Measurements from ENCODE around the gene MFAP3. TPM values are rescaled to one million over a fixed set of nuclear protein-coding genes. Genes with fewer than 3 reads are reported as not detected.

The MFAP3 gene
- total RNA-seq, 2 experiments from 2014 or later: 13.2 to 13.5 TPM

DNA sequence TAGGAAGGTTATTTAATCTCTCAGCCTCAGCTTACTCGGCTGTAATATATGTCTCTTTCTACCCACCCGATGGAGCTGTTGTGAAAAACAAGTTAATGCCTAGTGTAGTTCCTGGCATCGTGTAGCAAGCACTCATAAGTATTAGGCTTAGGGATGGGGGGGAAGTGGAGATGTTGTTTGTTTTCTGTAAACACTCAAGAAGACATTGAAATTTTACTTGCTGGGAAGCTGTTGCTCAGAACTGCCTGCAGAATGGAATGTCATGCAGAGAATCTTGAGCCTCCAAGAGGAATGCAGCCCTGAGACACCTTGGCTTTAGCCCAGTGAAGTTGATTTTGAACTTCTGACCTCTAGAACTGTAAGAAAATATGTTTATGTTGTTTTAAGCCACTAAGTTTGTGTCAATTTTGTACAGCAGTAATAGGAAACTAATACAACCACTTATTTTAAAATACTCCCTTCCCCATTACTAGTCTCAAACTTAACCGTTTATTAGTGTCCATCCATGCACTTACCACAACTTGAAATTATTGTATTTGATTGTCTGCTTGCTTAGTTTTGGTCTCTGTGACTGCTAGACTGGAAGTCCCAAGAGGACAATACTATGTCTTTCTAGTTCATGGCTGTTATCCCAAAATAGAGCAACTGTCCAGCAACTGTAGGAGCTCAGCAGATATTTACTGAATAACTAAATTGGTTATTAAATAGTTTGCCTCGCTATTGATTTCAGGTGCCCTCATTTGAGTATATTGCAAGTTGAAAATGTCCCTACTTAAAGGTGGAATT is 53.8 kb downstream of the MFAP3 start:
- no peaks in the 10 kb centered on the region for H3K9me3 Mint-ChIP-seq (ENCODE audit: low read depth)
- ChIA-PET CTCF (no interaction called here), POLR2A (no interaction called here)
- H3K27ac Mint-ChIP-seq: no peak overlapping the region
- H3K4me1 Mint-ChIP-seq: no peaks in the 10 kb centered on the region
- no peak for DNase-seq
- no peak overlapping the region for H3K4me3 Mint-ChIP-seq
- intact Hi-C loops (cut with DNase I, micrococcal nuclease): no loop called here
- no peaks in the 10 kb centered on the region for H3K36me3 Mint-ChIP-seq (ENCODE audit: low read depth)
- ATAC-seq: no peak
- H3K27me3 Mint-ChIP-seq: peaks cover 18% of the 10 kb centered on the region

DNA sequence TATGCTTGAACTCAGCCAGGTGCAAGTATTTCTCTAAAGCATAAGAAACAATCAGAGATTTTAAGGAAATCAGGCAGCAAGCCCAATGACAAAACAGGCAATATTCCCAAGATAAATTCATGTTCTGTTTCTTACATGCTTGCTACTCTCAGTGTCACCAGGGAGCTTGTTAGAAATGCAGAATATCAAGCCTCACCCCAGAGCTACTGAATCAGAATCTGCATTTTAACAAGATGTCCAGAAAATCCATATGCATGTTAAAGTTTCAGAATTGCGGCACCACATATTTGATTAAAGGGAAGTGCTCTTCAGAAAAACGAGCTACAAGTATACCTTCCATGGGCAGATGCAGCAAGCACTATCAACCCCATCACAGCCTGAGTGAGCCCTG is 54.4 kb downstream of the MFAP3 start:
- no peaks in the 10 kb centered on the region for H3K4me1 Mint-ChIP-seq
- ATAC-seq (no peak), DNase-seq (no peak)
- ChIA-PET POLR2A (no interaction called here), CTCF (no interaction called here)
- H3K27ac Mint-ChIP-seq: no peak overlapping the region
- H3K4me3 Mint-ChIP-seq: no peak overlapping the region
- peaks cover 18% of the 10 kb centered on the region for H3K27me3 Mint-ChIP-seq
- no peaks in the 10 kb centered on the region for H3K36me3 Mint-ChIP-seq (ENCODE audit: low read depth)
- no peaks in the 10 kb centered on the region for H3K9me3 Mint-ChIP-seq (ENCODE audit: low read depth)
- intact Hi-C loops (cut with DNase I, micrococcal nuclease): no loop called here

DNA sequence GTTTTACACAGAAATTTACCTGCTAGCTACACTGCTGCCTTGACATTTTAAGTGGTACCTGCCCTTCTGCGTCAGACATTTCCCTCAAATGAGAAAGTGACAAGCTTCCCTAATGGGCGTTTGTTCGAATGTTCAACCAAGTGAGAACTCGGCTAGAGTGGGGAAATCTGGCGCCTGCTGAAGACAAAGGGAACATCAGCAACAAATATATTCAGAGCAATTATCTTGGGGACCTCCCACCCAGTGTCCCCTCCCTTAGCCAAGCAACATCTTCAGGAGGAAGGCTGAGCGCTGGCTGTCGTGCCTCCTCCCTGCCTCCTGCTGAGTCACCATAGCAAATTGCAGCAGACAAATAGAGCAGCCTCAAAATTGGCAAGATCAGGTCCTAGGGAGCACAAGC is 57.1 kb downstream of the MFAP3 start:
- Mint-ChIP-seq H3K4me1 (no peaks in the 10 kb centered on the region), H3K36me3 (ENCODE audit: low read depth) (no peaks in the 10 kb centered on the region), H3K27ac (no peak overlapping the region), H3K4me3 (no peak overlapping the region), H3K9me3 (ENCODE audit: low read depth) (no peaks in the 10 kb centered on the region), H3K27me3 (peaks cover 16% of the 10 kb centered on the region)
- ATAC-seq (no peak), DNase-seq (no peak)
- POLR2A ChIA-PET: no interaction called here
- CTCF ChIA-PET: no interaction called here
- intact Hi-C loops (cut with DNase I, micrococcal nuclease): no loop called here

DNA sequence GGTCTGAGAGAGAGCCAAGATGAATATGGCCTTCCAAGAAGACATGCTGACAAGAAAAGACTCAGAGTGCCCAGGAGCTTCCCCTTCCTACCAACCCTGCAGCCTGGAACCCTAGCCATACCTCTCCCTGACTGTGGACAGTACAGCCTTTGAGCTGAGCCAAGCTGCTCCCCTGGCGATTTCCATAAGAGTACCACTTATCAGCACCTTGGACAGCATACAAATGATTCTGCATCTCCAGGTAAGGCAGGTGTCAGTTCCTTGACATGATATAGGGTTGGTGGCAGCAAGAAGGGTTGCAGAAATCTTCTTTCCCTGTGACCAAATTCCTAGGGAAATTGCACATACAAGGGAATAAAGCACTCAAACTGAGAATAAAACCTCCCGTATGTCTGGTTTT is 58.3 kb downstream of the MFAP3 start:
- Mint-ChIP-seq H3K4me1 (no peaks in the 10 kb centered on the region), H3K4me3 (no peak overlapping the region), H3K36me3 (ENCODE audit: low read depth) (no peaks in the 10 kb centered on the region), H3K27me3 (peaks cover 16% of the 10 kb centered on the region), H3K9me3 (ENCODE audit: low read depth) (no peaks in the 10 kb centered on the region), H3K27ac (no peak overlapping the region)
- ATAC-seq (no peak), DNase-seq (no peak)
- intact Hi-C loops (cut with DNase I, micrococcal nuclease): no loop called here
- ChIA-PET POLR2A (no interaction called here), CTCF (interaction anchor here (0.7 to 2.0 kb wide), 2 partner anchors 25 to 1028 kb away, joined by 5 to 13 read pairs; no protein-coding TSS in a partner anchor)

DNA sequence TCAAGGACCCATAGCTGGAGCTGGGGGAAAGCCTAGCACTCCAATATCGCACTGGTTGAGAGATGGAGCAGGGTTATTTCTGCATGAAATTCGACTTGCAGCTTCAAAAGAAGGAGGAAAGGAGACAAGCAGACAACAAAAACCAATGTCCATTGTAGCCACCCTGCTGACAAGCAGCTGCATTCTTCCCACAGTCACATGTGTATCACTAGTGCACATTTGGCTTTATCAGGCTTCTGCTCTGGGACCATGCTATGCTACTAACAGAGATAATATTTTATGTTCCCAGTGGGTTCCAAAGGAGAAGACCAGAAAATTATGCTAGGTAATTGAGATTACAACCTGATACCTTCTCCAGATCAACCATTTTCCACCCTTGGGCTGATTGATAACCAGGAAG is 59.7 kb downstream of the MFAP3 start:
- peaks cover 11% of the 10 kb centered on the region for H3K27me3 Mint-ChIP-seq
- DNase-seq (no peak), ATAC-seq (no peak)
- no peaks in the 10 kb centered on the region for H3K36me3 Mint-ChIP-seq (ENCODE audit: low read depth)
- no peak overlapping the region for H3K27ac Mint-ChIP-seq
- ChIA-PET POLR2A (no interaction called here), CTCF (interaction anchor here (0.6 to 2.0 kb wide), 2 partner anchors 10 to 26 kb away, joined by 5 to 13 read pairs; no protein-coding TSS in a partner anchor)
- intact Hi-C loops (cut with DNase I, micrococcal nuclease): no loop called here
- H3K9me3 Mint-ChIP-seq (ENCODE audit: low read depth): no peaks in the 10 kb centered on the region
- H3K4me3 Mint-ChIP-seq: no peak overlapping the region
- H3K4me1 Mint-ChIP-seq: no peaks in the 10 kb centered on the region

DNA sequence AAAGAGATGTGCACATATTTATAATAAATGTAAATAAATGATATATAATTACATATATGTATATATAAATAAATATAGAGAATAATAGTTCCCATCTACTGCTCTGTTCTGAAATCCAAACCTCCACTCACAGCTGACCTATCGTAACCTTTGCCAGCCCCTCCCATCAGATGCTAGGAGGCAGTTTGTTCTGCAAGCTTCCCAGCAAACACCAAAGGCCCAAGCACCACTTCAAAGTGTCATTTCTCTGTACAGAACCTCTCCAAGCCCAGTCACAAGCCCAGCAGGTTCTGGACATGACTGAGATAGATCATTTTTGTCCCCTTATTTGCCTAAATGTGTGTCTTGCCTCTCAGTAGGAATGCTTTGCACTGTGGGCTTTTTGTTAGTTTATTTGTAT is 62.4 kb downstream of the MFAP3 start:
- no peaks in the 10 kb centered on the region for H3K36me3 Mint-ChIP-seq (ENCODE audit: low read depth)
- H3K9me3 Mint-ChIP-seq (ENCODE audit: low read depth): no peaks in the 10 kb centered on the region
- ChIA-PET CTCF (no interaction called here), POLR2A (no interaction called here)
- no peak overlapping the region for H3K27ac Mint-ChIP-seq
- intact Hi-C loops (cut with DNase I, micrococcal nuclease): no loop called here
- no peak overlapping the region for H3K4me3 Mint-ChIP-seq
- no peaks in the 10 kb centered on the region for H3K4me1 Mint-ChIP-seq
- DNase-seq (no peak), ATAC-seq (no peak)
- peaks cover 2% of the 10 kb centered on the region for H3K27me3 Mint-ChIP-seq

DNA sequence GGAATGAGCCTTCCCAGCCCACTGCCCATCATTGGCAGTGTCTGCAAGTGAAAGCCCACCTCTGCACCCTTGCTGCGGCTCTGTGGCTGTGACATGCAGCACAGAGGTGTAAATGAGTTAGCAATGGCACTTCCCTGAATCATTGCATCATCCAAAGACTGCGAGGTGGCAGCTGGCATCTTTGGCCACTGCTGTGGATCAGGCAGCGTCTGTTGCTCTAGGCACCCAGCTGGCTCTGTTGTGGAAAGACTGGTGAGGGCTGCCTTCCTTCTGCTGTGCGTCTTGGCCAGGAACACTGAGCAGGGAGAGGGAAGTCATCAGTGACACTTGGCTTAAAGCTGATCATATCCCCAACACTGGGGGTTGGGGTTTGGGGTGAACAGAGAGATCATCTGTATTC is 64.5 kb downstream of the MFAP3 start:
- H3K4me1 Mint-ChIP-seq: no peaks in the 10 kb centered on the region
- H3K27ac Mint-ChIP-seq: no peak overlapping the region
- DNase-seq (no peak), ATAC-seq (no peak)
- intact Hi-C loops (cut with DNase I, micrococcal nuclease): no loop called here
- no peaks in the 10 kb centered on the region for H3K9me3 Mint-ChIP-seq (ENCODE audit: low read depth)
- peaks cover 2% of the 10 kb centered on the region for H3K27me3 Mint-ChIP-seq
- no peaks in the 10 kb centered on the region for H3K36me3 Mint-ChIP-seq (ENCODE audit: low read depth)
- ChIA-PET POLR2A (no interaction called here), CTCF (interaction anchor here (1.0 kb wide), 1 partner anchor 31 kb away, joined by 3 read pairs; no protein-coding TSS in a partner anchor)
- no peak overlapping the region for H3K4me3 Mint-ChIP-seq

Other genes starting within 250 kb of the MFAP3 start
- gene FAM114A2, start 57 bp upstream of the MFAP3 start, total RNA-seq: 10 to 100 TPM; 27.9 to 28.5 TPM
- 10 to 100 TPM; 29.9 to 49.1 TPM for gene GALNT10, start 151.8 kb downstream of the MFAP3 start, total RNA-seq

Measured in activated CD4-positive, alpha-beta T cell treated with anti-CD3 and anti-CD28 coated beads for 36 hours (primary cell).